IPS-NIHi11 (cell line): ENCODE measurements around the gene PRRT2.
"Not testable (repeated sequence)": the region's sequence is repeated elsewhere in the genome, so short reads cannot be mapped to it uniquely, and the experiment has no call there.

ENCODE experiments used
- DNase-seq: peaks from one replicate; pipeline ENCODE4 v3.0.0; 2012; ENCODE audit warnings: mixed read lengths, low spot score

Gene PRRT2

GRCh38 chr16:29811896-29812665, at the start of gene PRRT2:
TSS of gene PRRT2 (plus strand) at chr16:29812193. CDS start at chr16:29813055, 862 bp downstream.
- peak; percentile 57 for DNase-seq

DNA sequence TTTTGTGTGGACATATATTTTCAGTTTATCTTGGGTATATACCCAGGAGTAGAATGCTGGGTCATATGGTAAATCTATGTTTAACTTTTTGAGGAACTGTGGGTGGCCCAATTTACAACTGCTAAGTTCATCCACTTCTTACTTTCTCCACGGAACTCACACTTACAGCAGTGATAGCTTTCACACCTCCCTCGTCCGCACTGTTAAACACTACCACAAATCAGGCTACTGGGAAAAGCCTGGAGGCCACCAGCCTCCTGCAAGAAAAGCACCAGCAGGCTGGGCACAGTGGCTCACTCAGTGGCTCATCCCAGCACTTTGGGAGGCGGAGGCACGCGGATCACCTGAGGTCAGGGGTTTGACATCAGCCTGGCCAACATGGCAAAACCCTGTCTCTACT, 48.7 kb upstream of the PRRT2 start:
- DNase-seq, result no peak

DNA sequence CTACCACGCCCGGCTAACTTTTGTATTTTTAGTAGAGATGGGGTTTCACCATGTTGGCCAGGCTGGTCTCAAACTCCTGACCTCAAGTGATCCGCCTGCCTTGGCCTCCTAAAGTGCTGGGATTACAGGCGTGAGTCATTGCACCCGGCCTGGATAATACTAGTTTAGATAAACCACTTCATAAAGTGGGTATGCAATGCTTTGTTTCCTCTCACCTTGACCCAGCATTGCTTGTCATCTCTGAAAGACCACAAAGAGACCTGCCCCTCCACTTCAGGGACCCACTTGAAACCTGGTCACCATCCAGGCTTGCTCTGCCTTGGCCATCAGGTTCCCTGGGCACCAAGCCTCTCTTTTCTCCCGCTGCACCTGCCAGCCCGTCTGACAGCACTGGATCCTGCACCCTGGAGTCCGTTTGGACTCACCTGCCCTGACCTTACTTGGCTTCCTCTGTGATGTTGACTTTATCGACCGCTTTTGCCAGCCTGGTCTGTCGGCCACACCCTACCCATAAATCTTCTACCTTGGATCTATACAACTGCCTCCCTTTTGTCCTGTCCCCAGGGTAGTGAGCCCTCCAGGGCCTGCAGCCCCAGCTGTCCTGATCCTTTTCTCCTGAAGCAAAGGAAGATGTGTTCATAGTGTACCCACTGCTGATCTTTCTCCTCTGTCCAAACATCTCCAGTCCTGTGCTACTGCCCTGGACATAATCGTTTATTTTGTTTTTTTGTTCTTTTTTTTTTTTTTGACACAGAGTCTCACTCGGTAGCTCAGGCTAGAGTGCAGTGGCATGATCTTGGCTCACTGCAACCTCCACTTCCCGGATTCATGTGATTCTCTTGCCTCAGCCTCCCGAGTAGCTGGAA, 46.6 kb upstream of the PRRT2 start:
- DNase-seq, result no peak

GRCh38 chr16:29766571-29766970, 45.4 kb upstream of the PRRT2 start:
- DNase-seq, result no peak

GRCh38 chr16:29767062-29767461, 44.9 kb upstream of the PRRT2 start:
- no peak for DNase-seq

DNA sequence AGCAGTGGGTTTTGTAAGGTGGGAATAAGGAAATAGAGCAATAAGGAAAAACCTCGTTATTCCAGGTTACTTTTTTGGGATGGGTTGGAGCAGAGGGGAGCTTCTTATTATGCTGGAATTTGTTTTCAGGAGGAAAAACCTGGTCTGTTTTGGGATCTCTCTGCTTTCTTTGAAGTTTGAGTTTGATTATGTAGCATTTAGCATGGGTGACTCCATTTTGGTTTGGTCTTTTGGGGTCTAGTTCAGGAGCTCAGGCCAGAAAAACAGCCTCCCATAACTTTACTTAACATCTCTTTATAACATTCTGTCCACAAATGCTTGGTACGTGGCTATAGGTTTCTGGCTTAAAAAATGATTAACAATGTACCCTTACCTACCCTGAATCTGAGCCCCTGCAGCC, 42.5 kb upstream of the PRRT2 start:
- no peak for DNase-seq

DNA sequence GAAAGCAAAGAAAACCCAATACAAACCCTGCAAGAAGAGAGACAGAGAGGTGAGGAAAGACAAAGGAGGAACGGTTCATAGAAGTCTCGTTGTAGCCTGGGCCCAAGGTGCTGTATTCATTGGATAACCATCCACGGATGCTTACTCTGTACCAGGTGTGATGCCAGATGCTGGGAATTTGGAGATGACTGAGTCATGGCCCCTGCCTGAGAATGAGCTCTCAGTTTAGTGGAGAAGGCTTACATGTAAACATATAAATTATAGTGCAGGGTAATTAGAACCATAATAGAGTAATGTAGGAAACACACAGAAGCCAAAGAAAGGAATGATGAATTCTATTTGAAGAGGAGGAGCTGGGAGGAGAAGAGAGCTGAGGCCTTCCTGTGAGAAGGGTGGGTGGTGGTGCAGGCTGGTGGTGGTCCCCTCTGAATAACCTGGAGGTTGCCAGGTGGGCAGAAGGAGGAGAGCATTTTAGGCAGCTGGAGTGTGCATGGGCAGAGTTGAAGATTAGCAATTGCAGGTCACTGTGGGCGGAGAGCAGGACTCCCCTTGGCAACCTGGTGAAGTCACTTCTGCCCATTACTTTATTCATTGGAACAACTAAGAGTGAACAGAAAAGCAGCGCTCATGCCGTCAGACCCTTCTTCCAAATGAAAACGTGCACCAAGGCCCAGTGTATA, 41.6 kb upstream of the PRRT2 start:
- no peak for DNase-seq

DNA sequence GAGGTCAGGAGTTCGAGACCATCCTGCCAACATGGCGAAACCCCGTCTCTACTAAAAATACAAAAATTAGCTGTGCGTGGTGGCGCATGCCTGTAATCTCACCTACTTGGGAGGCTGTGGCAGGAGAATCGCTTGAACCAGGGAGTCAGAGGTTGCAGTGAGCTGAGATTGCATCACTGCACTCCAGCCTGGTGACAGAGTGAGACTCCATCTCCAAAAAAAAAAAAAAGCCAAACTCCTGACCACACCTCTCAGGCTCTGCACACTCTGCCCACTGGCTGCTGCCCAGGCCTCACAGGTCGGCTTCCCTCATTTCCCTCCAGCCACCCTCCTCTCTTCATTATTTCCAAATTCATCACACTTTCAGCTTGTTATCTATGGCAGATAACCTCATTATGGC, 39.7 kb upstream of the PRRT2 start:
- not testable (repeated sequence) for DNase-seq

- DNase-seq, result no peak
These were observed 37.3 kb upstream of the PRRT2 start for GRCh38 chr16:29774730-29775129.

DNA sequence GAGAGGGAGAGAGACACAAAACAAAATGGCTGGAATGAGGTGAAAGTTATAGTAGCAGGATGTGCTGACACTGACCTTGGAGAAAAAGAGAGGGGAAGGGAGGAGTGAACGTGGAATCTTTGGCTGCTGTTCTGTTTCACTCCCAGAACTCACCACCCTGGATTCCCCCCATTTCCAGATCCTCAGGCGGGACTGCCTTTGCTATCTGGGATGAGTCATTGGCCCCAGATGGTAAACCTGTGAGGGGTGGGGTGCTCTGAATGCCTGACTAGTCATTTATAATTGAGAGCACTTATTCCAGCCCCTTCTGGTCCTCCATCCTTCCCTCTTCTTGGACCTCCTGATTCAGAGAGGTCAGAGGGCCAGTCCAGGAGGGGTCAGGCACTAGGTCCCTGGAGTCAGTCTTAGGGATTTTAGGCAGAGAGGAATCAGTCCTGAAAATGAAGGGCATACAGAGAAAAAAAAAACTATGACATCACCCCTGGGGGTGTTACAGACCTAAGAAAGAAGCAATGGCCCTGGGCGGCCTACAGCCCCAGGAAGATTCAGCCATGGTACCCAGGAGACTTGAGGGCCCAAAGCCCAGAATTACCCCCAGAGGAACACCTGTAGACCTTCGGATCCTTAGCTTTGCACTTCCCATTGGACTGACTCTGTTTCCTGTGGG, 36.1 kb upstream of the PRRT2 start:
- no peak for DNase-seq

DNA sequence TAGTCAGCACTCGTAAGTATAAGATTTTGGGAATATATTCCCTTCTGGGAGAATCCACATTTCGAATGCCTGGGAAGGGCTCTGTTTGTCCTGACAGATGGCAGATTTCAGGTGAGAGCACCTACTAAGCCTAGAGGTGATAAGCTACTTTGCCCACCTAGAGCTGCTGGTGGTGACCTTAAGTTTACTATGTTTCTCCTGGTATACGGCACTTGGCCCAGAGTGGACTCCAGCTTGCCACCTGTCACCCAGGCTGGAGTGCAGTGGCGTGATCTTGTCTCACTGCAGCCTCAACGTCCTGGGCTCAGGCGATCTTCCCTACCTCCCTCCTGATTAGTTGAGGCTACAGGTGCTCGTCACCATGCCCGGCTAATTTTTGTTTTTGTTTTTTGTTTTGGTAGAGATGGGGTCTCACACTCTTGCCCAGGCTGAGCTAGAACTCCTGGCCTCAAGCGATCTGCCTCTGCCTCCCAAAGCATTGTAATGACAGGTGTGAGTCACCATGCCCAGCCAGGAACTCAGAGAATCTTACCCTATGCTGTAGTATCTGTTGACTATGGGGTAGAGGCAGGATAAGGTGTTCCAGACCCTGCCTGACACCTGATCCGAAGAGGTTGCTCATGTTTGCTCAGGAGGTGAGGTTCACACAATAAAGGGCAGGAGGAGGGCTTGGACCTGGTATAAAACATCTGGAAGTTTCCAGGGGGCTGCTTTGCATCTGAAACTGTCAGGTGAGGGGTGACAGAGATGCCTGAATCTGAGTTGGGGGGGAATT, 34.2 kb upstream of the PRRT2 start, which contains the start of gene ZG16:
Gene ZG16, plus strand, starts transcription at position 681 of the 775 bp plus-strand sequence. CDS start 1,011 bp downstream, outside the sequence.
- no peak for DNase-seq

- no peak for DNase-seq
These were observed 32.5 kb upstream of the PRRT2 start for GRCh38 chr16:29779474-29779873.

DNA sequence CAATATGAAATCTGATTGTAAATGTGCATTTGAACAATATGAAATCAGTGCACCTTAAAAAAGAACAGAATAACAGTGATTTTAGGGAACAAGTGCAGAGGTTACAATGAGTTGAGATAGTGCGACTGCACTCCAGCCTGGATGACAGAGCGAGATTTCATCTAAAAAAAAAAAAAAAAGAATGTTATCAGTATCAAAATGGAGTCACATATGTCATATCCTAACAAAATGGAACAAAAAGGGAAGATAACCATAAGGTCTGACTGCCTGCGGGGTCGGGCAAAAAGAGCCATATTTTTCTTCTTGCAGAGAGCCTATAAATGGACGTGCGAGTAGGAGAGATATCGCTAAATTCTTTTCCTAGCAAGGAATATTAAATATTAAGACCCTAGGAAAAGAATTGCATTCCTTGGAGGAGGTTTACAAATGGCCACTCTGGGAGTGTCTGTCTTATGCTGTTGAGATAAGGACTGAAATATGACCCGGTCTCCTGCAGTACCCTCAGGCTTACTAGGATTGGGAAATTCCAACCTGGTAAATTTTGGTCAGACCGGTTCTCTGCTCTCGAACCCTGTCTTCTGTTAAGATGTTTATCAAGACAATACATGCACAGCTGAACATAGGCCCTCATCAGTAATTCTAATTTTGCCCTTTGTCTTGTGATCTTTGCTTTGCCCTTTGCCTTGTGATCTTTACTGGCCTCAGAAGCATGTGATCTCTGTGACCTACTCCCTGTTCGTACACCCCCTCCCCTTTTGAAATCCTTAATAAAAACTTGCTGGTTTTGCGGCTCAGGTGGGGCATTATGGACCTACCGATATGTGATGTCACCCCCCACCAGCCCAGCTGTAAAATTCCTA, 28.7 kb upstream of the PRRT2 start:
- not testable (repeated sequence) for DNase-seq

GRCh38 chr16:29784157-29784556, 27.8 kb upstream of the PRRT2 start:
- DNase-seq, result no peak

- DNase-seq, result peak; percentile 88
These were observed 27.0 kb upstream of the PRRT2 start for GRCh38 chr16:29784901-29785500.

DNA sequence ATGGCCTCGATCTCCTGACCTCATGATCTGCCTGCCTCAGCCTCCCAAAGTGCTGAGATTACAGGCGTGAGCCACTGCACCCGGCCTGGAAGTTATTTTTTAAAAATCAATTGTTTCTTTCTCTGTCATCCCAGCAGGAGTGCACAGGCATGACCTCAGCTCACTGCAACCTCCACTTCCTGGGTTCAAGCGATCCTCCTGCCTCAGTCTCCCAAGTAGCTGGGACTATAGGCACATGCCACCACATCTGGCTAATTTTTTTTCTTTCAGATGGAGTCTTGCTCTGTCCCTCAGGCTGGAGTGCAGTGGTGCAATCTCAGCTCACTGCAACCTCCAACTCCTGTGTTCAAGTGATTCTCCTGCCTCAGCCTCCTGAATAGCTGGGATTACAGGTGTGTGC, 24.8 kb upstream of the PRRT2 start:
- DNase-seq, result not testable (repeated sequence)

DNA sequence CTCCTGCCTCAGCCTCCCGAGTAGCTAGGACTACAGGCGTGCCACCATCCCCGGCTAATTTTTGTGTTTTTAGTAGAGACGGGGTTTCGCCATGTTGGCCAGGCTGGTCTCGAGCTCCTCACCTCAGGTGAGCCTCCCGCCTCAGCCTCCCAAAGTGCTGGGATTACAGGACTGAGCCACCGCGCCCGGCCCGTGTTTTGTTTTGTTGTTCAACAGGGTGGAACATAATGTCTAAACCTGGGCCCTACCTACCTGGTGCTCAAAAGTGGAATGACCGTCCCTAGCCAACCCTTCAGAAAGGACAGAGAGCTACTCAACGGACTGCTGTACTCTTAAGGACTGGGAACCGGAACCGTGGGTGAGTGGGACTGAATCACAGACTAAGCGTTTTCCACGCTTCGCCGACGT, 22.2 kb upstream of the PRRT2 start:
- no peak for DNase-seq

DNA sequence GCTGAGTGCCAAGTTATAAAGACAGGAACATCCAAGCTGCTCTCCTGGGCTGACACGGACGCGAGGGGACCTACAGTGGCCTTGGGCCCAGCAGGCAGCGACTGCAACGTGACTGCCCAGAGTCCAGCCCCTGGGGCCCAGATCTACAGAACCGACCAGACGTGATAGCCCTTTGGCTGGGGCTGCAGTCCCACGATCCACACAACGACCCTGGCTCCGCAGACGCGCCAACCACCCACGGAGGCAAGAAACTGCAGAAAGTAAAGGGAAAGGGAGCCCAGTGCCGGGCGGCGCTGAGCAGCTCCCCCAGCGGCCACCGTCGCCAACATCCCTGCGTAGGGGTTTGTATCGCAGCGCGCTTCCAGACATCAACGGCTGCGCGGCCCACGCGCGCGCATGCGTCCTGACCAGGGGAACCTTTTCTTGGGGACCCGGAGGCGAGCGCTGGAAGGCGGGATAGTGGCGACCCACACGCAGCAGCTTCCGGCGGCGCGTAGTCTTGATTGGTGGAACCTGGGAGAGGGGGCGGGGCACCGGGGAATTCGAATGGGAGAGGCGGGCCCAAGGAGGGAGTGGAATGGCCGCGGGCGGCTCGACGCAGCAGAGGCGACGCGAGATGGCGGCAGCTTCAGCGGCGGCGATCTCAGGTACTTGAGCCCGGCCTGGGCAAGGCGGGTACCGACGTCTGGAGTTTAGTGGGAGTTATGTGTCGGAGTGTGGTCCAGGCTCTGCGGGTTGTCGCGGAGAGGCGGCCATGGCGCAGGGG, 21.6 kb upstream of the PRRT2 start, which contains the start of gene KIF22:
Gene KIF22, plus strand, starts transcription at position 569 of the 766 bp plus-strand sequence. Its CDS starts 9 bp downstream, at position 578.
- DNase-seq, result peak; percentile 99
